ENCODE results near the gene MIA. TPM values are rescaled to one million over a fixed set of nuclear protein-coding genes. Genes with fewer than 3 reads are reported as not detected.

The MIA gene
- total and polyA plus RNA-seq, 4 donors = 0.42 to 0.44 TPM; not detected in 2

GRCh38 chr19:40778706-40779284 is 3.5 kb downstream of the MIA start:
- peaks cover 0 to 3% (median 1%) of the 10 kb centered on the region in 4 donors for H3K36me3 ChIP-seq (ENCODE audit: control insufficient read depth in 4 of 4, insufficient read depth in 3 of 4, low read depth in 1 of 4, low read length in 3 of 4)
- peak overlapping the region; percentile 84 to 92 for H3K27ac ChIP-seq (ENCODE audit: low read depth in 1 of 2, low read length in 2 of 2)
- peak overlapping the region; percentile 18 to 61 for H3K9ac ChIP-seq (ENCODE audit: low read depth in 1 of 2, low read length in 2 of 2)
- TF ChIP-seq EGR1 (IDR thresholded peaks at IDR 0.05; ENCODE audit: low read depth in 2 of 2) = no peak
- no peak for TF ChIP-seq REST (IDR thresholded peaks at IDR 0.05)
- no peak for TF ChIP-seq MAX (IDR thresholded peaks at IDR 0.05)
- TF ChIP-seq GABPA (IDR thresholded peaks at IDR 0.05 in 1 of 2, conservative IDR thresholded peaks at IDR 0.05 in 1 of 2) = no peak
- TF ChIP-seq FOXA2 (IDR thresholded peaks at IDR 0.05) = no peak
- no peak for TF ChIP-seq RXRA (IDR thresholded peaks at IDR 0.05)
- TF ChIP-seq ATF3 (IDR thresholded peaks at IDR 0.05) = no peak
- peaks cover 0 to 19% (median 13%) of the 10 kb centered on the region in 4 donors for H3K4me1 ChIP-seq (ENCODE audit: control insufficient read depth in 4 of 4, insufficient read depth in 4 of 4, low read length in 3 of 4)
- WGBS = 22% methylated on average over 7 of the region's 7 CpGs
- H3K9me3 ChIP-seq (ENCODE audit: control insufficient read depth in 4 of 4, low read length in 3 of 4) = no peaks in the 10 kb centered on the region
- H3K4me3 ChIP-seq (ENCODE audit: low read depth in 1 of 3, low read length in 3 of 3) = peak overlapping the region; percentile 62 to 81 (median 74)
- DNase-seq (ENCODE audit: low spot score) = no peak
- H3K27me3 ChIP-seq (ENCODE audit: control insufficient read depth in 4 of 4, insufficient read depth in 4 of 4, low read length in 3 of 4) = no peaks in the 10 kb centered on the region

GRCh38 chr19:40780582-40780981 is 5.3 kb downstream of the MIA start:
- TF ChIP-seq FOXA2 (IDR thresholded peaks at IDR 0.05) = no peak
- 97% methylated on average over 5 of the region's 5 CpGs for WGBS
- Histone ChIP-seq H3K4me1 (ENCODE audit: control insufficient read depth in 4 of 4, insufficient read depth in 4 of 4, low read length in 3 of 4) (peaks cover 0 to 19% (median 13%) of the 10 kb centered on the region in 4 donors), H3K9ac (ENCODE audit: low read depth in 1 of 2, low read length in 2 of 2) (no peak overlapping the region), H3K27me3 (ENCODE audit: control insufficient read depth in 4 of 4, insufficient read depth in 4 of 4, low read length in 3 of 4) (no peaks in the 10 kb centered on the region), H3K9me3 (ENCODE audit: control insufficient read depth in 4 of 4, low read length in 3 of 4) (no peaks in the 10 kb centered on the region), H3K4me3 (ENCODE audit: low read depth in 1 of 3, low read length in 3 of 3) (no peak overlapping the region), H3K27ac (ENCODE audit: low read depth in 1 of 2, low read length in 2 of 2) (no peak overlapping the region), H3K36me3 (ENCODE audit: control insufficient read depth in 4 of 4, insufficient read depth in 3 of 4, low read depth in 1 of 4, low read length in 3 of 4) (peaks cover 0 to 3% (median 2%) of the 10 kb centered on the region in 4 donors)
- no peak for DNase-seq (ENCODE audit: low spot score)

- Histone ChIP-seq H3K36me3 (ENCODE audit: control insufficient read depth in 4 of 4, insufficient read depth in 3 of 4, low read depth in 1 of 4, low read length in 3 of 4) (peaks cover 0 to 3% (median 2%) of the 10 kb centered on the region in 4 donors), H3K27ac (ENCODE audit: low read depth in 1 of 2, low read length in 2 of 2) (no peak overlapping the region), H3K4me1 (ENCODE audit: control insufficient read depth in 4 of 4, insufficient read depth in 4 of 4, low read length in 3 of 4) (peaks cover 0 to 19% (median 13%) of the 10 kb centered on the region in 4 donors), H3K9me3 (ENCODE audit: control insufficient read depth in 4 of 4, low read length in 3 of 4) (no peaks in the 10 kb centered on the region), H3K9ac (ENCODE audit: low read depth in 1 of 2, low read length in 2 of 2) (no peak overlapping the region), H3K4me3 (ENCODE audit: low read depth in 1 of 3, low read length in 3 of 3) (no peak overlapping the region), H3K27me3 (ENCODE audit: control insufficient read depth in 4 of 4, insufficient read depth in 4 of 4, low read length in 3 of 4) (no peaks in the 10 kb centered on the region)
- DNase-seq (ENCODE audit: low spot score) = no peak
- TF ChIP-seq HNF4A (conservative IDR thresholded peaks at IDR 0.05) (no peak), HNF4G (IDR thresholded peaks at IDR 0.05) (no peak), RAD21 (IDR thresholded peaks at IDR 0.05) (no peak)
- WGBS = 96% methylated on average over 7 of the region's 7 CpGs
Observed at GRCh38 chr19:40781140-40781539, 5.8 kb downstream of the MIA start.
